ENCODE results near the gene ANKRD30B.
"Not testable (repeated sequence)": the region's sequence is repeated elsewhere in the genome, so short reads cannot be mapped to it uniquely, and the experiment has no call there.

ANKRD30B gene

DNA sequence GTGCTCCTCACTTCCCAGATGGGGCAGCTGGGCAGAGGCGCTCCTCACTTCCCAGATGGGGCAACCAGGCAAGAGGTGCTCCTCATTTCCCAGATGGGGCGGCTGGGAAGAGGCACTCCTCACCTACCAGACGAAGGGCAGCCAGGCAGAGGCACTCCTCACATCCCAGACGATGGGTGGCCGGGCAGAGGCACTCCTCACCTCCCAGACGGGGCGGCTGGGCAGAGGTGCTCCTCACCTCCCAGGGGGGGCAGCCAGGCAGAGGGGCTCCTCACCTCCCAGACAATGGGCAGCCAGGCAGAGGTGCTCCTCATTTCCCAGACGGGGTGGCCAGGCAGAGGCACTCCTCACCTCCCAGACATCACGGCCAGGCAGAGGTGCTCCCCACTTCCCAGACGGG is 110.5 kb downstream of the ANKRD30B start:
- not testable (repeated sequence) for DNase-seq

DNA sequence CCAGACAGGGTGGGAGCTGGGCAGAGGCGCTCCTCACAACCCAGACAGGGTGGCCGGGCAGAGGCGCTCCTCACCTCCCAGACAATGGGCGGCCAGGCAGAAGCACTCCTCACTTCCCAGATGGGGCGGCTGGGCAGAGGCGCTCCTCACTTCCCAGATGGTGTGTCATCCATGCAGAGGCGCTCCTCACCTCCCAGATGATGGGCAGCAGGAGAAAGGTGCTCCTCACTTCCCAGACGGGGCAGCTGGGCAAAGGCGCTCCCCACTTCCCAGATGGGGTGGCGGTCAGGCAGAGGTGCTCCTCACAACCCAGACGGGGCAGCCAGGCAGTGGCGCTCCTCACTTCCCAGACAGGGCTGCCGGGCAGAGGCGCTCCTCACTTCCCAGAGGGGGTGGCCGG is 112.0 kb downstream of the ANKRD30B start:
- DNase-seq = not testable (repeated sequence)

DNA sequence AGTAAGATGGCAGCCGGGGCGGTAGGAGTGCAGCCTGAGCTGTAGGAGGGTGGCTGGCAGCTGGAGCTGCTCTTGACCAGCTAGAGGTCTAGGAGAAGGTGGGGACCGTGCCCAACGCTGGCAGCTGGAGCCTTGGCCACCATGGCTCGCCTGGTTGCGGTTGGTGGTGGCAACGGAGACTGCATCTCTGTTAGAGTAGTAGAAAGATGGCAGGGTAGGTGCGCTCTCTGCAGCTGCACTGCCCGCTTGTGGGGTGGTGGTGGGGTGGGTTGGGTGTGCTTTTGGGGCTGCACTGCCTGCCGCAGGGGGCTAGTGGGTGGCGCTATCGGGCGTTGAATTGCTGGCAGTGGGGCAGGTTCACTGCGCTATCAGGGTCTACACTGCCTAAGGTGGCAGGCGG is 118.5 kb downstream of the ANKRD30B start:
- DNase-seq = not testable (repeated sequence)

DNA sequence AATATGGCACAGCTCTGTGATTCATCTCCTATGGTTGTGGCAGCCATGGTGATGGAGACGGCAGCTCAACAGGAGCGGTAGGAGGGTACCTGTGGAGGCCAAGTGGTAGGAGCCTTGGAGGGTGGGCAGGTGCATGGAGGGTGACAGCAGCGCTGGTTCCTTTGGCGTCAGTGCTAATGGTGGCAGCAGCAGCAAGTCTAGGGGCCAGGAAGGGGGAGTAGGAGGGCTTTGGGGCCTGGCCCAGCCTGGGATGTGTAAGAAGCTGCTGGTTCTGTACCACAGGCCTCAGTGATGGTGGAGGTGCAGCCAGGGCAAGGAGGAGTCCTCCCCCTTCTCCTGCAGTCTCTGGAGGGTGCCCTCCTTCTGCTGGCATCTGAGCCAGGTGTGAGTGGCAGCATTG is 120.0 kb downstream of the ANKRD30B start:
- DNase-seq = not testable (repeated sequence)

DNA sequence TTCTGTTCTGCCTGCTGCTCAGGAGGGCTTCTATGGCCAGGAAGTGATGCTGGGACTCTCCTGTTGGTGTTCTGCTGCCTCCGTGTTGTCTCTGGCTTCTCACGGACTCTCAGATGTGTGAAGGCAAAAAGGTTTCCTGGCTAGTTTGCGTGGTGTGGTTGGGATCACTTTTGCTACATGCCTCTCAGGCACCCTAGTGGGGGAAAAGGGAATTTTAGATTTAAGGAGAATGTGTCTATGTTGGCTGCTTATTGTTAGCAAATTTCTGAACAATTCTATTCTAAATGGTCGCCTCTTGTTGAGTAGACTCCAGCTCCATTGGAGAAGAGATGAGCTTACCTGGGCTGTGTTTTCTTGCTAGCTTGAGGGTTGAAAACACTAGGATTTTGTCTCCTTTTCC is 120.9 kb downstream of the ANKRD30B start:
- DNase-seq = not testable (repeated sequence)

DNA sequence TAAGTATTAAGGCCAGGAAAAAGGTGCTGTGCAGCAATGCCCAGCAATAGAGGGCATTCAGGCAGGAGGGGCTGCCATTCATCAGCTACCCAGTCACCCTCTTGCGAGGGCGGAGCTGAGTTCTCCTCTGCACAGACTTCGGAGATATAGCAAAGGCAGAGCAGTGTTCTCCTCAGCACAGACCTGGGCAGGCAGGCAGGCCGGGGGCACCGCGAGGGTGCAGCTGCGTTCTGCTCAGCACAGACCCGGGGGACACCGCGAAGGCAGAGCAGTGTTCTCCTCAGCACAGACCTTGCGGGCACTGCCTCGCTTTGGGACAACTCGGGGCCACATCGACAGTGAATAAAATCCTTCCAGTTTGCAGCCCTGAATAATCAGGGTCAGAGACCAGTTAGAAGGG is 130.9 kb downstream of the ANKRD30B start:
- DNase-seq = not testable (repeated sequence)

DNA sequence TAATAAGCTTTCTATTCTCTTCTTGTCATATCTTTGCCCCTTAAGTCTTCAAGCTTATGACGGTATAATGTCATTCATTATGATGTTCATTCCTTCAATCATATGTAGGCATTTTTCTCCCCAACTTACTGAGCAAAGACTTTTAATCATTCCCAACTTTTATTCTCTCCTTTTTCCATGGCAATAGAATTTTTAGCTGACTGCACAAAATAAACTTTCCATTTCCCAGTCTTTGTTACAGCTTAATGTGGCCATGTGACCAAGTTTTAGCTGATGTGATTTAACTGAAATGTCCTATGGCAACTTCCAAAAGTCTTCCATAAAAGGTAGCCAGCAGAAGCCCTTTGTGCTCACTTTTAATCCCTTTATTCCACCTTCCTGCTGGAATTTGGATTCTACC is 152.5 kb downstream of the ANKRD30B start:
- no peak for DNase-seq

Measured in islet precursor cell (in vitro differentiated cells).